GM18505 (cell line): ENCODE data around the gene TNKS2.
"Not testable (repeated sequence)": the region's sequence is repeated elsewhere in the genome, so short reads cannot be mapped to it uniquely, and the experiment has no call there.

ENCODE experiments used
- ATAC-seq: cut with Tn5 transposase; IDR thresholded peaks from one replicate; pipeline ENCODE4 v1.9.1; 2021; ENCODE audit not compliant: unreplicated experiment
- POLR2A ChIP-seq: IDR thresholded peaks from 4 replicates; pipeline ENCODE4 v1.6.1; 2011; ENCODE audit warnings: borderline replicate concordance; ENCODE audit not compliant: insufficient read depth, insufficient read length; ENCODE audit errors: extremely low read depth

TNKS2 gene

DNA sequence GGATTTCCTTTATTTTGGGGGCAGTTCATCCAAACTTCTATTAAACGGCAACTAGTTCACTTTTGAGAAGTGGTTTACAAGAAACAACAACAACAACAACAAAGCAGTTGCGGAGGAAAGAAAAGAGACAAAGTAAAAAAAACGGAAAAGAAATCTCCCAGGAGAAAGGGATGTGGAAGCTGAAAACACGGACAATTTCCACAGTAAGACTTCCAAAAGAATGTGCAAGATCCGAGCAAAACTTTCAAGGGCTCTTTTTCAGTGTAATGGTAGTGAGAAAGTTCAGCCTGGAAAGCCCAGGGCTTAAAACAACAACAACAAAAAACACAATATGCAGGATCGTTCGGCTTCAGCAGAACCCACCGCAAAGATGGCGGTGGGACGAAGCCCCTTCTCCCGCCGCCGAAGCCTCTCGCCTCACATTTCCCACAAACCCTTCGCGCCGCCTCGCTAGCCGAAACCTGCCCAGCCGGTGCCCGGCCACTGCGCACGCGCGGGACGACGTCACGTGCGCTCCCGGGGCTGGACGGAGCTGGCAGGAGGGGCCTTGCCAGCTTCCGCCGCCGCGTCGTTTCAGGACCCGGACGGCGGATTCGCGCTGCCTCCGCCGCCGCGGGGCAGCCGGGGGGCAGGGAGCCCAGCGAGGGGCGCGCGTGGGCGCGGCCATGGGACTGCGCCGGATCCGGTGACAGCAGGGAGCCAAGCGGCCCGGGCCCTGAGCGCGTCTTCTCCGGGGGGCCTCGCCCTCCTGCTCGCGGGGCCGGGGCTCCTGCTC lies at the start of gene TNKS2:
TNKS2 (plus strand) TSS at position 553 of the 775 bp plus-strand sequence. CDS start 265 bp downstream, outside the sequence.
- TF ChIP-seq POLR2A: peak; percentile 83
- ATAC-seq: peak; percentile 77

DNA sequence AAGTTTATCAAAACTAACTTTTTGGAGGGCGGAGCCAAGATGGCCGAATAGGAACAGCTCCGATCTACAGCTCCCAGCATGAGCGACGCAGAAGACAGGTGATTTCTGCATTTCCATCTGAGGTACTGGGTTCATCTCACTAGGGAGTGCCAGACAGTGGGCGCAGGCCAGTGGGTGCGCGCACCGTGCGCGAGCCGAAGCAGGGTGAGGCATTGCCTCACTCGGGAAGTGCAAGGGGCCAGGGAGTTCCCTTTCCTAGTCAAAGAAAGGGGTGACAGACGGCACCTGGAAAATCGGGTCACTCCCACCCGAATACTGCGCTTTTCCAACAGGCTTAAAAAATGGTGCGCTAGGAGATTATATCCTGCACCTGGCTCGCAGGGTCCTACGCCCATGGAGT lies 48.6 kb upstream of the TNKS2 start:
- ATAC-seq: not testable (repeated sequence)

DNA sequence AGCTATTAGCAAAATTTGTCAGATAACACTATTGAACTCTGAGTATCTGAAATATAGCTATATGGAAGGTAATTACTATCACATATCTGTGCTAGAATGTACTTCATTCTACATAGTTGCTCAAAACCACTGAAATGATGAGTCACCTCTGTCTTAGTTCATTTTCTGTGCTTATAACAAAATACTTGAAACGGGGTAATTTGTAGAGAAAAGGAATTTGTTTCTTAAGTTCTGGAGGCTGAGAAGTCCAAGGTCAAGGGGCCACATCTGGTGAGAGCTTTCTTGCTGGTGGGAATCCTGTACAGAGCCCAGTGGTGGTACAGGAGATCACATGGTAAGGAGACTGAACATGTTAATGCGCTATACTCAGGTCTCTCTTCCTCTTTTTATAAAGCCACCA lies 41.9 kb upstream of the TNKS2 start:
- TF ChIP-seq POLR2A: no peak
- ATAC-seq: no peak

DNA sequence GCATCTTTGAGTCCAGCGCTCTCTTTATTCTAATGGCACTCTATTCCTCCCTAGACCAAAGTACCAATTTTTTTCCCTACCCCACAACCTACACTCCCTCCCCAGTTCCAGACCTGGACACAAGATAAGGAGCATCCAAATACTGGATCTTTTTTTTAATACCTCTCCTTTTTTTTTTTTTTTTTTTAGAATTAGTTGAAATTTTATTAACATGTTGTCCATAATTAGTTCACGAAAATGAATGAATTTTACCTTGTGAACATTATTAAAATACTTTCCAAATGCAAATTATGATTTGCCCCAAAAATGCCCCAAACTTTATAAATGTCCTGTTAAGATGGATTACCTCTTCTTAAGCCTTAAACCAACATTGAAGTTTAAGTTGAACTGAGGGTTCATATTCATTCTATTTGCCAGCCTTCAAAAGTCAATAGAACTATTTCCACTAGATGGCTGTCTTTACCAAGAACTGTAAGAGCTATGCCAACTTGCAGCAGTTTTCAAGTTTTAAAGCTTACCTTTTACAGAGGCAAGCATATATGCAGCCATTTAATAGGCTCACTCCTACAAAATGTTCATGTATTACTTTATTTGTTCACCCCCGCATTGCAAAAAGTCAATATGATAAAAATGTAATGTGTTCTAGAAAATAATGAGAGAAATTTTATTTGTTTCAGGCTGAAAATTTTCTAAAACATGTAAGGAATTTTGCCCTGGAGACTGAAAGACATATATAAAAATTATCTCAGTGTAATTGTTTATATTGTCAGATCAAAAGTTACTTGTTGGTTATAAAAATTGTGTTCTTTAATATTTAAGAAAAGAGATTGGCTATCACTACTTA lies 39.7 kb upstream of the TNKS2 start:
- no peak for ATAC-seq
- TF ChIP-seq POLR2A: no peak

DNA sequence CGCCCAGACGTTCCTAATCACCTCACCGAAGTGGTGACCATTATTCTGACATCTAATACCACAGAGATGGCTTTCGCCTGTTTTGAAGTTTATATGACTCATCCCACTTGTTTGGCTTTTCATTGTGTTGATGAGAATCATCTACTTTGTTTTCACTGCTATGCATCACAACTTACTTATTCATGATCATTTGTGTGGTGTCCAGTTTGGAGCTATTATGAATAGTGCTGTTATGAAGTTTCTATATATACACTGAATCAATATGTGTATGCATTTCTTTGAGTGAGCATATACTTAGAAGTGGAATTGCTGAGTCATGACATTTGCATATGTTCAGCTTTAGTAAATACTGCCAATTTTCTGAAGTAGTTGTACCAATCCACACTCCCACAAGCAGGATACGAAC lies 38.6 kb upstream of the TNKS2 start:
- no peak for ATAC-seq
- TF ChIP-seq POLR2A: no peak

DNA sequence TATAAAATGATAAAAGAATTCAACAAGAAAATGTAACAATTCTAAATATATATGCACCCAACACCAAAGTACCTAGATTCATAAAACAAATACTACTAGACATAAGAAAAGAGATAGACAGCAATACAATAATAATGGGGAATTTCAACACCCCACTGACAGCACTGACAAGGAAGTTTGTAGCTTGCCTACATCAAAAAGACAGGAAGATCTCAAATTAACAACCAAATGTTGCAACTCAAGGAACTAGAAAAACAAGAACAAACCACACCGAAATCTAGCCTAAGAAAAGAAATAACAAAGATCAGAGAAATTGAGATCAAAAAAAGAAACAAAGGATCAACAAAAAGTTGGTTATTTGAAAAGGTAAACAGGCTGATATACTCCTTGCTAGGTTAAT lies 36.5 kb upstream of the TNKS2 start:
- ATAC-seq: no peak
- no peak for TF ChIP-seq POLR2A

DNA sequence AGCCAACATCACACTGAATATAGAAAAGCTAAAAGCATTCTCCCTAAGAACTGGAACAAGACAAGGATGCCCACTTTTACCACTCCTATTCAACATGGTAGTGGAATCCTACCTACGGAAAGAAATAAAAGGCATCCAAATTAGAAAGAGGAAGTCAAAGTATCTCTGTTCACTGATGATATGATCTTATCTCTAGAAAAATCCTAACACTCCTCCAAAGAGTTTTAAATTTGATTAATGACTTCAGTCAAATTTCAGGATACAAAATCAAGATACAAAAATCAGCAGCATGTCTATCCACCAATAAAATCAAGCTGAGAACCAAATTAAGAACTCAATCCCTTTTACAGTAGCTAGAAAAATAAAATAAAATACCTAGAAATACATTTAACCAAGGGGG lies 35.3 kb upstream of the TNKS2 start:
- no peak for ATAC-seq
- no peak for TF ChIP-seq POLR2A

DNA sequence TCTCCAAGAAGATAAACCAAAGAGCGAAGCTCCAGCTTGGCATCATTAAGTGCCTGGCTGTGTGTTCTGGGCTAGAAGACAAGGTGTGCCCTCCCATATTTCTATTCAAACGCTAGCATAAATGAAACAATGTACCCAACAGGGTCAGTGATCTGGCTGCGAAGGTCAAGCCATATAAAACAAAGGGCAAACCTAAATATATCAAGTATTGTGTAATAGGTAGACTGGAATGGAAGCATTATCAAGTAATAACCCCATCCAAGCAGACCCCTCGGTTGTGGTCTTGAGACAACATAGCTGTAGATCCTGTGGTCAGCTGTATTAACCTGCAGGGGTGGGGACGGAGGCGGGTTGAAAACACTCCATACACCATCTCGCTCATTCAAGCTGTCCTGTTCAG lies 31.6 kb upstream of the TNKS2 start:
- no peak for TF ChIP-seq POLR2A
- no peak for ATAC-seq

DNA sequence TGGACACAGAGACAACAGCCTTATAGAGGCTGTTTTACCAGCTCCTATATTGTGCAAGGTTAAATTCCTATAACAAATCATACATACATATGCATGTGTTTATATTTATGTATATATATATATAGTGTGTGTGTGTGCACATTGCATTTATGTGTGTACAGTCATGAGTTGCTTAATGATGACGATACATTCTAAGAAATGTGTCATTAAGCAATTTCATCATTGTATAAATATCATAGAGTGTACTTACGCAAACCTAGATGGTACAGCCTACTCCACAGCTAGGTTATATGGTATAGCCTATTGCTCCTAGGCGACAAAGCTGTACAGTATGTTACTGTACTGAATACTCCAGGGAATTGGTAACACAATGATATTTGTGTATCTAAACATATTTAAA lies 30.1 kb upstream of the TNKS2 start:
- no peak for TF ChIP-seq POLR2A
- ATAC-seq: no peak

DNA sequence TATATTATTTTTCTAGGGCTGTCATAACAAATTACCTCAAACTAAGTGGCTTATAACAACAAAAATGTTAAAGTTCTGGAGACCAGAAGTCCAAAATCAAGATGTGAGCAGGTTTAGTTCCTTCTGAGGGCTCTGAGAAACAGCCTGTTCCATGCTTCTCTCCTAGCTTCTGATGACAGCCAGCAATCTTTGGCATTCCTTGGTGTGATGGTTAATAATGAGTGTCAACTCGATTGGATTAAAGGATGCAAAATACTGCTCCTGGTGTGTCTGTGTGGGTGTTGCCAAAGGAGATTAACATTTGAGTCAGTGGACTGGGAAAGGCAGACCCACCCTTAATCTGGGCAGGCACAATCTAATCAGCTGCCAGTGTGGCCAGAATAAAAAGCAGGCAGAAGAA lies 26.3 kb upstream of the TNKS2 start:
- no peak for ATAC-seq
- no peak for TF ChIP-seq POLR2A

DNA sequence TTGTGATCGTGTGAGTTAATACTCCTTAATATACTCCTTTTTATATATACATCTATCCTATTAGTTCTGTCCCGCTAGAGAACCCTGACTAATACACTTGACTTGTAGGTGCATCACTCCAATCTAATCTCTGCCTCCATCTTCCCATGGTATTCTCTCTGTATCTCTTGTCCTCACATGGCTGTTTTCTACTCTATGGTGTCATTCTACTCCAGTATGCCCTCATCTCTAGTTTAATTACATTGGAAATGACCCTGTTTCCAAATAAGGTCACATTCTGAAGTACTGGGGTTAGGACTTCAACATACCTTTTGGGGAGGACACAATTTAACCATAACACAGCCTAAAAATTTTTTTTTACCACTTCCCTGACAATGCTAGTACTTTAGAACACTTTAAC lies 25.8 kb upstream of the TNKS2 start:
- no peak for ATAC-seq
- TF ChIP-seq POLR2A: no peak

DNA sequence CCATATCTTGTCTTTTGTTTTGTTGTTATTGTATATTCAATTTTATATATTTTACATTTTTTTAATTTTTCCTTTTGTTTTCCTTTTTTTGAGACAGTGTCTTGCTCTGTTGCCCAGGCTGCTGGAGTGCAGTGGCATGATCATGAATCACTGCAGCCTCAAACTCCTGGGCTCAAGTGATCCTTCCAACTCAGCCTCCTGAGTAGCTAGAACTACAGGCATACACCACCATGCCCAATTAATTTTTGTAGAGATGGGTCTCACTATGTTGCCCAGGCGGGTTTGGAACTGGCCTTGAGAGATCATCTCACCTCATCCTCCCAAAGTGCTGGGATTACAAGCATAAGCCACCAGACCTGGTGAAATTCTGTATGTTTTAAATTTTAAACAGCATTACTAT lies 25.4 kb upstream of the TNKS2 start:
- no peak for ATAC-seq
- TF ChIP-seq POLR2A: no peak

DNA sequence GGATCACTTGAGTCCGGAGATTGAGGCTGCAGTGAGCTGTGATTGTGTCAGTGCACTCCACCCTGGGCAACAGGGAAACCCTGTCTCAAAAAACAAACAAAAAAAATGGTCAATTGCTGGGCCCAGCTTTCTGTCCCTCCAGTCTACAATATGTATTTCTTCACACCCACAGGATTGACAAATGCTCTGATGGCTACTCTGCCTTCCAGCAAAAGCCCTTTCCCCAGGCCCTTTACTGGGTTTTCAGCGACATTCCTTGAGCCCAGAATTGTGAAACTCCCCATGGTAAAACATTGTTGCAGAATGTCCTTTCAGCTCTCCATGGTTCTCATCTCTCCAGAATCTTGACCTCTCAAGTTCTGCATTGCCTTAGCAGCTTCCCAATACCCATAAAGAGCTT lies 23.7 kb upstream of the TNKS2 start:
- no peak for ATAC-seq
- no peak for TF ChIP-seq POLR2A

DNA sequence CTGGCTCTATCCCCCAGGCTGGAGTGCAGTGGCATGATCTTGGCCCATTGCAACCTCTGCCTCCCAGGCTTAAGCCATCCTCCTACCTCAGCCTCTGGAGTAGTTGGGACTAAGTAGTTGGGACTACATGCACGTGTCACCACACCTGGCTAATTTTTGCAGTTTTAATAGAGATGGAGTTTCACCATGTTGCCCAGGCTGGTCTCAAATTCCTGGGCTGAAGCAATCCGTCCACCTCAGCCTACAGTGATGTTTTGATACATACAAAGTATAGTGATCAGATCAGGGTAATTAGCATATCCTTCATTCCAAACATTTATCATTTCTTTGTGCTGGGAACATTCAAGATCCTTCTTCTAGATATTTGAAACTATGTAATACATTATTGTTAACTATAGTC lies 22.5 kb upstream of the TNKS2 start:
- no peak for ATAC-seq
- no peak for TF ChIP-seq POLR2A
